Loucy (cell line): Measurements from ENCODE around the gene SUSD3.

Experiments
- EZH2phosphoT487 ChIP-seq: fragments of 200-600 bp; IDR thresholded peaks from 2 replicates; pipeline ENCODE4 v1.6.1; 2018; ENCODE audit warnings: antibody characterized with exemption, mild to moderate bottlenecking, moderate library complexity, borderline replicate concordance
- TF ChIP-seq, protein P1 (sequence below): fragments of 200-600 bp; sonication (generic); conservative IDR thresholded peaks from 2 replicates; pipeline ENCODE4 v1.5.1; 2014; ENCODE audit warnings: mild to moderate bottlenecking, antibody characterized with exemption, low read length

GRCh38 chr9:93111001-93111370 lies 52.5 kb downstream of the SUSD3 start:
- TF ChIP-seq, protein P1, sequence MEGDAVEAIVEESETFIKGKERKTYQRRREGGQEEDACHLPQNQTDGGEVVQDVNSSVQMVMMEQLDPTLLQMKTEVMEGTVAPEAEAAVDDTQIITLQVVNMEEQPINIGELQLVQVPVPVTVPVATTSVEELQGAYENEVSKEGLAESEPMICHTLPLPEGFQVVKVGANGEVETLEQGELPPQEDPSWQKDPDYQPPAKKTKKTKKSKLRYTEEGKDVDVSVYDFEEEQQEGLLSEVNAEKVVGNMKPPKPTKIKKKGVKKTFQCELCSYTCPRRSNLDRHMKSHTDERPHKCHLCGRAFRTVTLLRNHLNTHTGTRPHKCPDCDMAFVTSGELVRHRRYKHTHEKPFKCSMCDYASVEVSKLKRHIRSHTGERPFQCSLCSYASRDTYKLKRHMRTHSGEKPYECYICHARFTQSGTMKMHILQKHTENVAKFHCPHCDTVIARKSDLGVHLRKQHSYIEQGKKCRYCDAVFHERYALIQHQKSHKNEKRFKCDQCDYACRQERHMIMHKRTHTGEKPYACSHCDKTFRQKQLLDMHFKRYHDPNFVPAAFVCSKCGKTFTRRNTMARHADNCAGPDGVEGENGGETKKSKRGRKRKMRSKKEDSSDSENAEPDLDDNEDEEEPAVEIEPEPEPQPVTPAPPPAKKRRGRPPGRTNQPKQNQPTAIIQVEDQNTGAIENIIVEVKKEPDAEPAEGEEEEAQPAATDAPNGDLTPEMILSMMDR, result no peak
- no peak for TF ChIP-seq EZH2phosphoT487
